Activated CD4-positive, alpha-beta T cell treated with anti-CD3 and anti-CD28 coated beads, Interleukin-2, amount 10 ng/mL, durations not matched to agents 24 days and 14 days (primary cell): ENCODE measurements around the gene RASA3. TPM values are rescaled to one million over a fixed set of nuclear protein-coding genes. Genes with fewer than 3 reads are reported as not detected.
A peak's percentile ranks its signal among the peaks of the same experiment; 100 is the strongest.
"Not testable (repeated sequence)": the region's sequence is repeated elsewhere in the genome, so short reads cannot be mapped to it uniquely, and the experiment has no call there.

Source experiments
- DNase-seq: peaks from one replicate; pipeline ENCODE4 v3.0.0; 2022
- H3K27ac Mint-ChIP-seq: one replicate; pipeline ENCODE4 v1.8.0; 2022; ENCODE audit warnings: mild to moderate bottlenecking, mixed read lengths
- H3K27me3 Mint-ChIP-seq: one replicate; pipeline ENCODE4 v1.8.0; 2022; ENCODE audit warnings: mixed read lengths
- H3K36me3 Mint-ChIP-seq: one replicate; pipeline ENCODE4 v1.8.0; 2022; ENCODE audit warnings: low read depth, mild to moderate bottlenecking, mixed read lengths
- H3K4me1 Mint-ChIP-seq: one replicate; pipeline ENCODE4 v1.8.0; 2021; ENCODE audit warnings: mixed read lengths
- H3K4me3 Mint-ChIP-seq: one replicate; pipeline ENCODE4 v1.8.0; 2022; ENCODE audit warnings: mild to moderate bottlenecking, moderate library complexity, mixed read lengths
- H3K9me3 Mint-ChIP-seq: one replicate; pipeline ENCODE4 v1.8.0; 2021; ENCODE audit warnings: mixed read lengths
- intact Hi-C: fragments of 100-400 bp; cut with micrococcal nuclease; formaldehyde crosslinking; loops from one replicate; pipeline ENCODE4 v1.15.1; 2023
- total RNA-seq: library from RNA; stranded (reverse); gene quantifications from 2 replicates; pipeline ENCODE4 v1.2.3, GENCODE V29; 2022

Gene RASA3
- total RNA-seq, 1 donor from 2014 or later: 15.9 TPM

- Mint-ChIP-seq H3K36me3 (peaks cover 4% of the 10 kb centered on the region), H3K4me1 (peaks cover 70% of the 10 kb centered on the region), H3K4me3 (peak overlapping the region; percentile 53), H3K27me3 (no peaks in the 10 kb centered on the region), H3K9me3 (peaks cover 9% of the 10 kb centered on the region), H3K27ac (peak overlapping the region; percentile 46)
- DNase-seq: peak; percentile 64
- intact Hi-C loops: no loop called here
These were observed 18.6 kb upstream of the RASA3 start for GRCh38 chr13:114151031-114151430.

GRCh38 chr13:114149774-114150740 is 17.6 kb upstream of the RASA3 start:
- DNase-seq: peak; percentile 61
- peak overlapping the region; percentile 88 for H3K27ac Mint-ChIP-seq
- intact Hi-C loops: loop anchor here (2.0 kb wide), 1 partner anchor 77 kb away; no protein-coding TSS in a partner anchor
- peaks cover 9% of the 10 kb centered on the region for H3K9me3 Mint-ChIP-seq
- H3K4me1 Mint-ChIP-seq: peaks cover 79% of the 10 kb centered on the region
- peaks cover 7% of the 10 kb centered on the region for H3K36me3 Mint-ChIP-seq
- H3K27me3 Mint-ChIP-seq: no peaks in the 10 kb centered on the region
- H3K4me3 Mint-ChIP-seq: peak overlapping the region; percentile 77

- Mint-ChIP-seq H3K4me3 (peak overlapping the region; percentile 77), H3K27ac (peak overlapping the region; percentile 88), H3K4me1 (peaks cover 79% of the 10 kb centered on the region)
- intact Hi-C loops: loop anchor here (1.0 to 2.0 kb wide), 3 partner anchors 18 to 84 kb away; no protein-coding TSS in a partner anchor
- DNase-seq, H3K27me3 Mint-ChIP-seq, H3K36me3 Mint-ChIP-seq, H3K9me3 Mint-ChIP-seq: not testable (repeated sequence)
These were observed 16.5 kb upstream of the RASA3 start for GRCh38 chr13:114148886-114149285.

- H3K27me3 Mint-ChIP-seq: no peaks in the 10 kb centered on the region
- peak overlapping the region; percentile 88 for H3K27ac Mint-ChIP-seq
- peaks cover 78% of the 10 kb centered on the region for H3K4me1 Mint-ChIP-seq
- peak overlapping the region; percentile 77 for H3K4me3 Mint-ChIP-seq
- peaks cover 3% of the 10 kb centered on the region for H3K36me3 Mint-ChIP-seq
- peak; percentile 97 for DNase-seq
- intact Hi-C loops: loop anchor here (1.0 to 2.0 kb wide), 3 partner anchors 17 to 83 kb away; no protein-coding TSS in a partner anchor
- peaks cover 1% of the 10 kb centered on the region for H3K9me3 Mint-ChIP-seq
These were observed 16.1 kb upstream of the RASA3 start for GRCh38 chr13:114148521-114148855.

- DNase-seq: no peak
- intact Hi-C loops: loop anchor here (1.0 to 2.0 kb wide), 3 partner anchors 17 to 83 kb away; no protein-coding TSS in a partner anchor
- H3K4me3 Mint-ChIP-seq: peak overlapping the region; percentile 77
- no peaks in the 10 kb centered on the region for H3K27me3 Mint-ChIP-seq
- H3K27ac Mint-ChIP-seq: peak overlapping the region; percentile 88
- H3K36me3 Mint-ChIP-seq: peaks cover 2% of the 10 kb centered on the region
- H3K4me1 Mint-ChIP-seq: peaks cover 74% of the 10 kb centered on the region
- no peaks in the 10 kb centered on the region for H3K9me3 Mint-ChIP-seq
These were observed 15.5 kb upstream of the RASA3 start for GRCh38 chr13:114147803-114148520.

- Mint-ChIP-seq H3K4me1 (peaks cover 65% of the 10 kb centered on the region), H3K27me3 (no peaks in the 10 kb centered on the region), H3K27ac (peak overlapping the region; percentile 3), H3K4me3 (peak overlapping the region; percentile 41), H3K9me3 (no peaks in the 10 kb centered on the region), H3K36me3 (peaks cover 2% of the 10 kb centered on the region)
- peak; percentile 74 for DNase-seq
- intact Hi-C loops: no loop called here
These were observed 14.2 kb upstream of the RASA3 start for GRCh38 chr13:114146629-114147028.

GRCh38 chr13:114146173-114146572 is 13.8 kb upstream of the RASA3 start:
- peak; percentile 59 for DNase-seq
- Mint-ChIP-seq H3K4me3 (peak overlapping the region; percentile 41), H3K27me3 (no peaks in the 10 kb centered on the region), H3K36me3 (peaks cover 2% of the 10 kb centered on the region), H3K4me1 (peaks cover 60% of the 10 kb centered on the region), H3K27ac (peak overlapping the region; percentile 23), H3K9me3 (no peaks in the 10 kb centered on the region)
- intact Hi-C loops: no loop called here

GRCh38 chr13:114145722-114146121 is 13.3 kb upstream of the RASA3 start:
- DNase-seq: peak; percentile 55
- H3K4me1 Mint-ChIP-seq: peaks cover 56% of the 10 kb centered on the region
- peaks cover 2% of the 10 kb centered on the region for H3K36me3 Mint-ChIP-seq
- H3K4me3 Mint-ChIP-seq: no peak overlapping the region
- intact Hi-C loops: no loop called here
- peak overlapping the region; percentile 23 for H3K27ac Mint-ChIP-seq
- H3K9me3 Mint-ChIP-seq: no peaks in the 10 kb centered on the region
- no peaks in the 10 kb centered on the region for H3K27me3 Mint-ChIP-seq

GRCh38 chr13:114145256-114145655 is 12.8 kb upstream of the RASA3 start:
- peaks cover 54% of the 10 kb centered on the region for H3K4me1 Mint-ChIP-seq
- H3K27me3 Mint-ChIP-seq: no peaks in the 10 kb centered on the region
- peak overlapping the region; percentile 20 for H3K4me3 Mint-ChIP-seq
- intact Hi-C loops: no loop called here
- no peaks in the 10 kb centered on the region for H3K9me3 Mint-ChIP-seq
- H3K36me3 Mint-ChIP-seq: peaks cover 2% of the 10 kb centered on the region
- DNase-seq: peak; percentile 57
- peak overlapping the region; percentile 48 for H3K27ac Mint-ChIP-seq

GRCh38 chr13:114144606-114145244 is 12.3 kb upstream of the RASA3 start:
- no peaks in the 10 kb centered on the region for H3K27me3 Mint-ChIP-seq
- peak overlapping the region; percentile 48 for H3K27ac Mint-ChIP-seq
- H3K9me3 Mint-ChIP-seq: no peaks in the 10 kb centered on the region
- peak; percentile 56 for DNase-seq
- H3K4me3 Mint-ChIP-seq: no peak overlapping the region
- intact Hi-C loops: no loop called here
- H3K36me3 Mint-ChIP-seq: peaks cover 2% of the 10 kb centered on the region
- peaks cover 49% of the 10 kb centered on the region for H3K4me1 Mint-ChIP-seq

GRCh38 chr13:114143806-114144605 is 11.6 kb upstream of the RASA3 start:
- no peaks in the 10 kb centered on the region for H3K27me3 Mint-ChIP-seq
- peaks cover 41% of the 10 kb centered on the region for H3K4me1 Mint-ChIP-seq
- H3K27ac Mint-ChIP-seq: peak overlapping the region; percentile 42
- no peak overlapping the region for H3K4me3 Mint-ChIP-seq
- intact Hi-C loops: no loop called here
- peak; percentile 77 for DNase-seq
- H3K36me3 Mint-ChIP-seq: peaks cover 2% of the 10 kb centered on the region
- no peaks in the 10 kb centered on the region for H3K9me3 Mint-ChIP-seq

- intact Hi-C loops: no loop called here
- peaks cover under 1% of the 10 kb centered on the region for H3K27me3 Mint-ChIP-seq
- no peak overlapping the region for H3K4me3 Mint-ChIP-seq
- no peaks in the 10 kb centered on the region for H3K9me3 Mint-ChIP-seq
- DNase-seq: peak; percentile 95
- H3K4me1 Mint-ChIP-seq: peaks cover 31% of the 10 kb centered on the region
- H3K36me3 Mint-ChIP-seq: peaks cover 3% of the 10 kb centered on the region
- H3K27ac Mint-ChIP-seq: no peak overlapping the region
These were observed 10.4 kb upstream of the RASA3 start for GRCh38 chr13:114142640-114143490.
